Subcutaneous adipose tissue (tissue), 4 donors: ENCODE results near the gene BRSK2. TPM values are rescaled to one million over a fixed set of nuclear protein-coding genes. Genes with fewer than 3 reads are reported as not detected.

Experiments used
- total RNA-seq, 4 donors: library from RNA; depleted of rRNA; stranded (reverse); fragments of >200 nt; gene quantifications; one replicate each; pipeline ENCODE4 v1.1.0, GENCODE V29; 2016
- TF ChIP-seq, protein P1 (sequence below): fragments of 450-650 bp; IDR thresholded peaks from one replicate; pipeline ENCODE4 v1.5.1; 2016; ENCODE audit warnings: low read depth, mild to moderate bottlenecking, control low read depth, antibody characterized with exemption, moderate library complexity

The BRSK2 gene
- total RNA-seq, 4 donors from 2014 or later: 0.22 to 0.49 TPM; not detected in 2

DNA sequence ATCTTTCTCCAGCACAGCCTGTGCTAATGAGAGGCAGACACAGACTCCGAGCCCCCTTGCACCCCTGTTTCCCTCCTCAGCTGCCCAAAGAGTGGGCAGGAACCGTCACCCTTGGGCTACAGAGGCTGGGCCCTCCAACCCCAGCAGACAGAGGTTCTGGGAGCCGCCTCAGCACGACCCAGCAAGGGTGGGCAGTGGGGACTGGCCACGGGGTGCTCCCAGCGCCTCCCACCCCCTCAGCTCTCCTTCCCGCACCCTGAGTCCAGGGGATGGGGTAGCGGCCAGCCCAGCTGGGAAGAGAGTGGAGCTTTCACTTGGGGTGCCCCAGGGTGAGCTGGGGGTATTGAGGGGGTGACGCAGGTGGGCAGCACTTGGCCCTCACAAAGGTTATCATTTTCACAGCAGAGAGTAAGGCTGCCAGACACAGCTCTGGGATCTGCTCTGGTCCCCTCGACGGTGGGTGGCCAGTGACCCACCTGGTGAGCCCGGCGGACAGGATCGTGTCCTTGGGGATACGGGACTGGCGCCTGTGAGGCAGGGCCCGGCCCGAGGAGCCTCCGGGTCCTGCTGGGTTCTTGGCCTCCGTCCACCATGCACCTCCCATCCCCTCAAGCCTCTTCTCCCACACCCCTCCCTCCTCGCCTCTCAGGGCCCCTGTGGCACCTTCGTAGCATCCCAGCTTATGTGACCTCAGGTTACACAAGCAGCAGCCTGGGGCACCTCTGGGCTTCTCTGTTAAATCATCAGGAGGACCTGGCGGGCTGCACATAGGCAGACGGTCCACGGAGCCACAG lies 14.4 kb upstream of the BRSK2 start:
- TF ChIP-seq, protein P1, sequence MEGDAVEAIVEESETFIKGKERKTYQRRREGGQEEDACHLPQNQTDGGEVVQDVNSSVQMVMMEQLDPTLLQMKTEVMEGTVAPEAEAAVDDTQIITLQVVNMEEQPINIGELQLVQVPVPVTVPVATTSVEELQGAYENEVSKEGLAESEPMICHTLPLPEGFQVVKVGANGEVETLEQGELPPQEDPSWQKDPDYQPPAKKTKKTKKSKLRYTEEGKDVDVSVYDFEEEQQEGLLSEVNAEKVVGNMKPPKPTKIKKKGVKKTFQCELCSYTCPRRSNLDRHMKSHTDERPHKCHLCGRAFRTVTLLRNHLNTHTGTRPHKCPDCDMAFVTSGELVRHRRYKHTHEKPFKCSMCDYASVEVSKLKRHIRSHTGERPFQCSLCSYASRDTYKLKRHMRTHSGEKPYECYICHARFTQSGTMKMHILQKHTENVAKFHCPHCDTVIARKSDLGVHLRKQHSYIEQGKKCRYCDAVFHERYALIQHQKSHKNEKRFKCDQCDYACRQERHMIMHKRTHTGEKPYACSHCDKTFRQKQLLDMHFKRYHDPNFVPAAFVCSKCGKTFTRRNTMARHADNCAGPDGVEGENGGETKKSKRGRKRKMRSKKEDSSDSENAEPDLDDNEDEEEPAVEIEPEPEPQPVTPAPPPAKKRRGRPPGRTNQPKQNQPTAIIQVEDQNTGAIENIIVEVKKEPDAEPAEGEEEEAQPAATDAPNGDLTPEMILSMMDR: no peak

DNA sequence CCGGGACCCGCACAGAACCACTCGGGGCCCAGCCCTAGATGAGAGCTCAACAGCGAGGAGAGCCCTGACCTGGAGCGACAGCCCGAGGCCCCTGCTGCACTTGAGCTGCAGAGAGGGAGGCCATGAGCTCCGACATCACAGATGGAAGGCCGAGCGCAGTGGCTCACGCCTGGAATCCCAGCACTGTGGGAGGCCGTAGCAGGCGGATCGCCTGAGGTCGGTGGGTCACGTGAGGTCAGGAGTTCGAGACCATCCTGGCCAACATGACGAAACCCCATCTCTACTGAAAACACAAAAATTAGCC lies 13.8 kb upstream of the BRSK2 start:
- TF ChIP-seq, protein P1: no peak

DNA sequence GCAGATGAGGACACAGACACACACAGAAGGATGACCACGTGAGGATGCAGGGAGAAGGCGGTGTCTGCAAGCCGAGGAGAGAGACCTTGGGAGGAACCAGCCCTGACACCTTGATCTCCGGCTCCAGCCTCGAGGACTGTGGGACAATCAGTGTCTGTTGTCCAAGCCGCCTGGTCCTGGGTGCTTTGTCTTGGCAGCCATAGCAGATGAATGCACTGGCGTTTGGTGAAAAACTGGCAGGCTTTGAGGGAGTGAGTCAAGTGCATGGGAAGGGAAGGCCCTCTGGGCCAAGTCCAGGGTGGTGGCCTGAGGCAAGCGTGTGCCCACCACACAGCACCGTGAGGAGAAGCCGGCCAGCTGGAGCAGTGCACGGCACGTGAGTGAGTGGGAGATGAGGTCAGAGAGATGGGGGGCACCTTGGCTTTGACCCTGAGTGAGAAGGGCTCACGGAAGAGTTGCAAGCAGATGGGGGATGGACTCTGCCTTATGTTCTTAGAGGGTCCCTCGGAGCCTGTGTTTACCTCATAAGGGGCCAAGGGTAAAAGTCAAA lies 12.4 kb upstream of the BRSK2 start:
- TF ChIP-seq, protein P1: no peak

DNA sequence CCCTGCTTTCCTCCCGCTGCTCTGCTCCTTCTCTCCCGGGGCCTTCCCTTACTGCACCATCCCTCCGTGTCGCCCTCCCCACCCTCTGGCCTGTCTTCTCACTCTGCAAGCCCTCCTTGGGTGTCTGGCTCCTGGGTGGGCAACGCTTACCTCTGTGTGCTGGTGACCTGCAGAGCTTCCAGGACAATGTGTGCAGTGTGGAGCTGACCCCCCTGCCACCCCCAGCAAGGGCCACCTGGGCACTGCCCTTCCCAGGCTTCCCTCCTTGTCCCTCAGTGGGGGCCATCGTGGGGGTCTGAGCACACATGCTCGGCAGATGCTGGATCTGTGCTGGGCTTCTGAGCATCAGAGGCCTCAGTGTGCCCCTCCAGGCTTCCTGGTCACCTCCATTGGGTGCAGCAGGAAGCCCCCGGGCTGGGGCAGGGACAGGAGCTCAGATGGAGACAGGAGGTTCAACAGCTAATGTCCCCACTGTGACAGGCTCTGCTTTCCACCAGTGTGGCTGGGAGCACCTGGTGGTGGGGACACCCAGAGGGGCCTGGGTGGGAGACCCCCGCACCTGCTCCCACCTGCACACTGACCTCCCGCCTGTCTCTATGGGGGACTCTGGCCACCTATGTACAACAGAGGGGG lies 7.8 kb upstream of the BRSK2 start:
- TF ChIP-seq, protein P1: no peak

DNA sequence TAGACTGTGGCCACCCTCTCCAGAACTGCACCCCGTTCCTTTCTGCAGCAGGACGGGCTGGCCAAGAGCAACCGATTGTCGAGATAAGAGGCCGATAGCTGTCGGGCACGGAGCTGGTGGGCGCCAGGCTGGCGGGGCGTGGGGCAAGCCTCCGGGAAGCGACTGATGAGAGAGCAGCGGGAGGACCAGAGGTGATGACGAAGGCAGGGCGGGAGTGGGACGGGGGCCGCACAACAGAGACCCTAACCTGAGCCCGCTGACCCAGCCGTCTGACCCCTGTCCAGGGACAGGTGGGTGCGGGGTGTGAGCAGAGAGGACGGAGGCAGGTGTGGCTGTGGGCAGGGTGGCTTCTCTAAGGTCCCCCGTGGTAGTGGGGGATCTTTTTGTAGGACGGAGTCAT lies 7.3 kb upstream of the BRSK2 start:
- TF ChIP-seq, protein P1: no peak

DNA sequence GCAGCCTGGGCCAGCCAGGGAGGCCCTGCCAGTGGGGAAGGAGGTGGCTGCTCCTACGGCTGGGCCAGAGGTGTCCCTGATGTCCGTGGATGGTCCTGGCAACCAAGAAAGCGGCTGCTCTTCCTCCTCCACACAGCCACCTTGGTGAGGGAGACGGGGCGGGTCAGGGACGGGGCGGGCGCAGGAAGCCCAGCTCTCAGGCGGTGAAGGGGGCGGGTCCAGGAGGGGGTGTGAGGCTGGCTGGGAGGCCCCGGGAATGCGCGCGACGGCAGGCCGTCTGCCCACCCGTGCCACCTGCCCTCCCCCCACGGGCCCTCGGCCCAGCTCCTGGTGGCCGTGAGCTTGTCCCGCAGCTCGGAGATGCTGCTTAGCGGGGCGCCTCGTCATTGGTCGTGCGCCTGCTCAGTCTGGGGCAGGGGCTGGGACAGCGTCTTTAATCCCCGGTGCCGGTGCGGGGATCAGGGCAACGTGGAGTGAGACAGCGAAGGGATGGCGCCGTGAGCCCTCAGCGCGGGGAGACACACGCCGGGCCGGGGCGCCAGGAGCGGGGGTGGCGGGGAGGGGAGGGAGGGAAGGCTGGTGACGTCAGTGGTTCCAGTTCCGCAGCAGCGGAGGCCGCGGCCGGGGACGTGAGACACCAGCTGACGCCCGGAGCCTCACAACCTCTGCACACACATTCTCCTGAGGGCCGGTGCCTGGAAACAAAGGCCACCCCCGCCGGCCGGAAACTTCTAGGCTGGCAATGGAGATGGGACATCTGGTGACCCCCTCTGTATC lies 6.7 kb upstream of the BRSK2 start:
- TF ChIP-seq, protein P1: no peak
